ENCODE measurements around the gene PBX3.

Gene PBX3

GRCh38 chr9:125911861-125912644 lies 164.9 kb downstream of the PBX3 start:
- DNase-seq: peak; percentile 81

- DNase-seq: no peak
Measured at GRCh38 chr9:125912667-125913066, 165.5 kb downstream of the PBX3 start.

GRCh38 chr9:125913551-125913950 lies 166.4 kb downstream of the PBX3 start:
- DNase-seq: no peak

- DNase-seq: no peak
Measured at GRCh38 chr9:125914411-125914810, 167.2 kb downstream of the PBX3 start.

GRCh38 chr9:125915606-125916005 lies 168.4 kb downstream of the PBX3 start:
- DNase-seq: no peak

GRCh38 chr9:125919565-125919964 lies 172.4 kb downstream of the PBX3 start:
- no peak for DNase-seq

- DNase-seq: no peak
Measured at GRCh38 chr9:125920402-125920801, 173.2 kb downstream of the PBX3 start.

- DNase-seq: no peak
Measured at GRCh38 chr9:125922854-125923253, 175.7 kb downstream of the PBX3 start.

- DNase-seq: no peak
Measured at GRCh38 chr9:125924351-125924750, 177.2 kb downstream of the PBX3 start.

GRCh38 chr9:125926936-125927335 lies 179.8 kb downstream of the PBX3 start:
- no peak for DNase-seq

- DNase-seq: no peak
Measured at GRCh38 chr9:125929846-125930245, 182.7 kb downstream of the PBX3 start.

- DNase-seq: no peak
Measured at GRCh38 chr9:125931211-125931610, 184.0 kb downstream of the PBX3 start.

- no peak for DNase-seq
Measured at GRCh38 chr9:125932012-125932411, 184.8 kb downstream of the PBX3 start.

GRCh38 chr9:125932746-125933455 lies 185.7 kb downstream of the PBX3 start:
- DNase-seq: peak; percentile 41

- no peak for DNase-seq
Measured at GRCh38 chr9:125942125-125942524, 195.0 kb downstream of the PBX3 start.

- DNase-seq: no peak
Measured at GRCh38 chr9:125943831-125944230, 196.7 kb downstream of the PBX3 start.

- no peak for DNase-seq
Measured at GRCh38 chr9:125946397-125946796, 199.2 kb downstream of the PBX3 start.

GRCh38 chr9:125948887-125949596 lies 201.9 kb downstream of the PBX3 start:
- no peak for DNase-seq

- DNase-seq: no peak
Measured at GRCh38 chr9:125949703-125950460, 202.7 kb downstream of the PBX3 start.

- DNase-seq: no peak
Measured at GRCh38 chr9:125950880-125951471, 203.8 kb downstream of the PBX3 start.

- no peak for DNase-seq
Measured at GRCh38 chr9:125953314-125954019, 206.3 kb downstream of the PBX3 start.

- no peak for DNase-seq
Measured at GRCh38 chr9:125956102-125956501, 208.9 kb downstream of the PBX3 start.
